ENCODE measurements around the gene BIRC5. TPM values are rescaled to one million over a fixed set of nuclear protein-coding genes. Genes with fewer than 3 reads are reported as not detected.

The BIRC5 gene
- polyA plus RNA-seq, 1 donor (not counting 4 experiments of a cell fraction or from before 2014, with no cell fraction given): 11.5 TPM

DNA sequence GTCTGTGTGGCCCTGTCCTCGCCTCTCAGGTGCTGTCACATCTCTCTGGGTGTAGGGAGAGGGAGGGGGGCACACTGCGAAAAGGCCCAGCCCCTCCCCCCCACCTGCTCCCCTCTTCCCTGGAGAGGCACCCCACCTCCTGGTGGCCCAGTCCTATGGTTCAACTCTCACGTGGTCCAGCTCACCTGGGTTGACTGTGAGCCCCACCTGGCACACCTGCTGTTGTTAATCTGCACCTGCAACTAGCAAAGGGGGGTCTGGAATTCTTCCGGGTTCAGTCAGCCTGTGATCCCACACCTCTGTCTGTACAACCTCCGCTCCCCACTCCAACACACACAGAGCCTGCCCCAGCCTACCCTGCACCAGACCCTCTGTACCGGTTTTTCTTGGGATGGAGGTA lies 47.6 kb upstream of the BIRC5 start:
- H3K4me1 ChIP-seq (ENCODE audit: control insufficient read depth, extremely low read depth, insufficient read depth, low read length): peaks cover 18% of the 10 kb centered on the region
- no peak overlapping the region for H3K9ac ChIP-seq (ENCODE audit: control insufficient read depth, extremely low read depth, insufficient read depth, low read length)
- H3K4me2 ChIP-seq (ENCODE audit: control insufficient read depth, extremely low read depth, insufficient read depth, low read depth, low read length): no peak overlapping the region
- dilution Hi-C loops (cut with MboI; ENCODE audit: extremely low pct_ligation_motif_present, low sequenced_read_pairs): no loop called here
- no peak overlapping the region for H3K4me3 ChIP-seq (ENCODE audit: control insufficient read depth in 2 of 3, extremely low read depth in 1 of 3, insufficient read depth in 2 of 3, low read depth in 1 of 3, low read length in 3 of 3)
- no peaks in the 10 kb centered on the region for H3K79me2 ChIP-seq (ENCODE audit: control insufficient read depth, insufficient read depth, low read length)
- H3K27me3 ChIP-seq (ENCODE audit: control insufficient read depth, extremely low read depth, insufficient read depth, low read length): no peaks in the 10 kb centered on the region
- H2AFZ ChIP-seq (ENCODE audit: control insufficient read depth, low read length): no peak overlapping the region
- FAIRE-seq (no peak), DNase-seq (ENCODE audit: low read depth, low spot score) (no peak)
- H3K27ac ChIP-seq (ENCODE audit: control insufficient read depth, insufficient read depth, low read length): no peak overlapping the region
- no peaks in the 10 kb centered on the region for H3K9me1 ChIP-seq (ENCODE audit: control insufficient read depth, extremely low read depth, insufficient read depth, low read length)
- no peak for TF ChIP-seq EZH2 (IDR thresholded peaks at IDR 0.05; ENCODE audit: low read length)
- TF ChIP-seq, protein P1, sequence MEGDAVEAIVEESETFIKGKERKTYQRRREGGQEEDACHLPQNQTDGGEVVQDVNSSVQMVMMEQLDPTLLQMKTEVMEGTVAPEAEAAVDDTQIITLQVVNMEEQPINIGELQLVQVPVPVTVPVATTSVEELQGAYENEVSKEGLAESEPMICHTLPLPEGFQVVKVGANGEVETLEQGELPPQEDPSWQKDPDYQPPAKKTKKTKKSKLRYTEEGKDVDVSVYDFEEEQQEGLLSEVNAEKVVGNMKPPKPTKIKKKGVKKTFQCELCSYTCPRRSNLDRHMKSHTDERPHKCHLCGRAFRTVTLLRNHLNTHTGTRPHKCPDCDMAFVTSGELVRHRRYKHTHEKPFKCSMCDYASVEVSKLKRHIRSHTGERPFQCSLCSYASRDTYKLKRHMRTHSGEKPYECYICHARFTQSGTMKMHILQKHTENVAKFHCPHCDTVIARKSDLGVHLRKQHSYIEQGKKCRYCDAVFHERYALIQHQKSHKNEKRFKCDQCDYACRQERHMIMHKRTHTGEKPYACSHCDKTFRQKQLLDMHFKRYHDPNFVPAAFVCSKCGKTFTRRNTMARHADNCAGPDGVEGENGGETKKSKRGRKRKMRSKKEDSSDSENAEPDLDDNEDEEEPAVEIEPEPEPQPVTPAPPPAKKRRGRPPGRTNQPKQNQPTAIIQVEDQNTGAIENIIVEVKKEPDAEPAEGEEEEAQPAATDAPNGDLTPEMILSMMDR (optimal IDR thresholded peaks at IDR 0.05 in 1 of 3, IDR thresholded peaks at IDR 0.05 in 1 of 3, conservative IDR thresholded peaks at IDR 0.05 in 1 of 3; ENCODE audit: extremely low read depth in 1 of 3, insufficient read depth in 2 of 3, low read length in 3 of 3): no peak
- H4K20me1 ChIP-seq (ENCODE audit: control insufficient read depth, extremely low read depth, insufficient read depth, low read length): no peaks in the 10 kb centered on the region
- H3K9me3 ChIP-seq (ENCODE audit: control insufficient read depth, low read depth, low read length): no peaks in the 10 kb centered on the region
- peaks cover under 1 to 4% of the 10 kb centered on the region in 2 experiments for H3K36me3 ChIP-seq (ENCODE audit: control insufficient read depth in 2 of 2, extremely low read depth in 1 of 2, insufficient read depth in 2 of 2, low read length in 2 of 2)

- H2AFZ ChIP-seq (ENCODE audit: control insufficient read depth, low read length): peak within 1 kb of the TSS; percentile 92
- H4K20me1 ChIP-seq (ENCODE audit: control insufficient read depth, extremely low read depth, insufficient read depth, low read length): no peaks in the 10 kb centered on the region
- H3K9me1 ChIP-seq (ENCODE audit: control insufficient read depth, extremely low read depth, insufficient read depth, low read length): no peaks in the 10 kb centered on the region
- TF ChIP-seq, protein P1 (optimal IDR thresholded peaks at IDR 0.05 in 1 of 3, IDR thresholded peaks at IDR 0.05 in 1 of 3, conservative IDR thresholded peaks at IDR 0.05 in 1 of 3; ENCODE audit: extremely low read depth in 1 of 3, insufficient read depth in 2 of 3, low read length in 3 of 3): no peak
- TF ChIP-seq EZH2 (IDR thresholded peaks at IDR 0.05; ENCODE audit: low read length): no peak
- no peaks in the 10 kb centered on the region for H3K27me3 ChIP-seq (ENCODE audit: control insufficient read depth, extremely low read depth, insufficient read depth, low read length)
- peak within 1 kb of the TSS; percentile 72 for H3K9ac ChIP-seq (ENCODE audit: control insufficient read depth, extremely low read depth, insufficient read depth, low read length)
- H3K4me1 ChIP-seq (ENCODE audit: control insufficient read depth, extremely low read depth, insufficient read depth, low read length): peaks cover 19% of the 10 kb centered on the region
- peak within 1 kb of the TSS; percentile 61 to 76 (median 68) for H3K4me3 ChIP-seq (ENCODE audit: control insufficient read depth in 2 of 3, extremely low read depth in 1 of 3, insufficient read depth in 2 of 3, low read depth in 1 of 3, low read length in 3 of 3)
- H3K79me2 ChIP-seq (ENCODE audit: control insufficient read depth, insufficient read depth, low read length): no peaks in the 10 kb centered on the region
- H3K27ac ChIP-seq (ENCODE audit: control insufficient read depth, insufficient read depth, low read length): peak within 1 kb of the TSS; percentile 43
- H3K36me3 ChIP-seq (ENCODE audit: control insufficient read depth in 2 of 2, extremely low read depth in 1 of 2, insufficient read depth in 2 of 2, low read length in 2 of 2): peaks cover 10 to 12% of the 10 kb centered on the region in 2 experiments
- no peak for FAIRE-seq
- H3K9me3 ChIP-seq (ENCODE audit: control insufficient read depth, low read depth, low read length): no peaks in the 10 kb centered on the region
- peak within 1 kb of the TSS; percentile 73 for H3K4me2 ChIP-seq (ENCODE audit: control insufficient read depth, extremely low read depth, insufficient read depth, low read depth, low read length)
- DNase-seq (ENCODE audit: low read depth, low spot score): no peak
- dilution Hi-C loops (cut with MboI; ENCODE audit: extremely low pct_ligation_motif_present, low sequenced_read_pairs): no loop called here
Measured at GRCh38 chr17:78168242-78168902, 45.7 kb upstream of the BIRC5 start, which contains the start of gene SYNGR2. TSS of gene SYNGR2 (plus strand) at chr17:78168581. CDS start at chr17:78168617, 36 bp downstream.

Measured in keratinocyte (primary cell).